Measurements from ENCODE around the gene NACC2.

GRCh38 chr9:136044207-136044970 lies 50.7 kb downstream of the NACC2 start:
- no peak for TF ChIP-seq POLR2AphosphoS5 (IDR thresholded peaks at IDR 0.05)
- TF ChIP-seq CTCF (IDR thresholded peaks at IDR 0.05): no peak

Data from gastroesophageal sphincter (tissue), 3 donors.